ENCODE measurements around the gene TMEM130. TPM values are rescaled to one million over a fixed set of nuclear protein-coding genes. Genes with fewer than 3 reads are reported as not detected.

Gene TMEM130
- total RNA-seq, 1 experiment from 2014 or later, result not detected

DNA sequence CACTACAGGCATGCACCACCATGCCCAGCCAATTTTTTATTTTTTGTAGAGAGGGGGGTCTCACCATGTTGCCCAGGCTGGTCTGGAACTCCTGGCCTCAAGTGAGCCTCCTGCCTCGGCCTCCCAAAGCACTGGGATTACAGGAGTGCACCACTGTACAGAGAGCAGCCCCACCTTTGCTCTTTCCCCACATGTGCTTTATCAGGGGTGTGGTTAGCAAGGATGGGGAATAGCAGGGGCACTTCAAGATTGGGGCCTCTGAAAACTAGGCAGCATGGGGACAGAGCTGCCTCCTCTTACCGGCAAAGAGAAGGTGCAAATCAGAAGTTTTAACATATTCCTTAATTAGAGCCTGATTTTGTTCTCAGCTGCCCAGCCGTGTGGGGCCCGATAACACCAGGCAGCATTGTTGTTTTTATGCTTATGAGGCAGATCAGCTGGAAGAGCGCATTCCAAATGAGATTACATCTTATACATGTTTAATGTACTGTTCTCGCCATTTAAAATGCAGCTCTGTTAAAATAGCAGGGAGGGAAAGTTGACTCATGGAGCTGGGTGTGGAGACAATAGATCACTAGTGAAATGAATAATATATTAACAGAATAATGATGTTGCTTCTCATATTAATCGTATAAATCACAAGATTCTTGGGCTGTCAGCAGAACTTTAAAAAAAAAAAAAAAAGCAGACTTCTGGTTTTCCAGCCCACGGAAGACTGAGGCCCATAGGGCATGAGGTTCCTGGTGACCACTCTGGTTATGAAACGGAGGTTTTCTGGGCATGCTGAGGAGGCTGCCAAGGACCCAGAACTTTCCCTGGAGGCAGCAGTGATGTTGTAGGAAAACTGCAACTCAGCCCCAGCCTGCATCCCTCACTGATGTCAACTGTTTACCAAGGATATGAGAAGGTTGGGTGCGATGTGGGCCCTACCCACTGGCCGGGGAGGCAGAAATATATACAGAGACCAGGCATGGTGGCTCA is 62.5 kb downstream of the TMEM130 start:
- no peak overlapping the region for H3K27ac Mint-ChIP-seq (ENCODE audit: unreplicated experiment)
- DNase-seq, result no peak
- H3K4me1 Mint-ChIP-seq (ENCODE audit: low read depth, unreplicated experiment), result no peaks in the 10 kb centered on the region
- Histone ChIP-seq H3K4me1 (no peaks in the 10 kb centered on the region), H3K27me3 (replicated peaks; ENCODE audit: control insufficient read depth, insufficient read depth, low read length) (no peaks in the 10 kb centered on the region), H3K36me3 (ENCODE audit: control insufficient read depth, insufficient read depth, low read length) (no peaks in the 10 kb centered on the region), H3K4me3 (ENCODE audit: low read depth, low read length) (no peak overlapping the region), H3K9me3 (peaks cover 8% of the 10 kb centered on the region)
- intact Hi-C loops (cut with micrococcal nuclease; ENCODE audit: unreplicated experiment), result no loop called here
- peaks cover 7% of the 10 kb centered on the region for H3K36me3 Mint-ChIP-seq (ENCODE audit: insufficient read depth, unreplicated experiment)
- no peak overlapping the region for H3K4me3 Mint-ChIP-seq (ENCODE audit: unreplicated experiment)
- TF ChIP-seq, protein P1, sequence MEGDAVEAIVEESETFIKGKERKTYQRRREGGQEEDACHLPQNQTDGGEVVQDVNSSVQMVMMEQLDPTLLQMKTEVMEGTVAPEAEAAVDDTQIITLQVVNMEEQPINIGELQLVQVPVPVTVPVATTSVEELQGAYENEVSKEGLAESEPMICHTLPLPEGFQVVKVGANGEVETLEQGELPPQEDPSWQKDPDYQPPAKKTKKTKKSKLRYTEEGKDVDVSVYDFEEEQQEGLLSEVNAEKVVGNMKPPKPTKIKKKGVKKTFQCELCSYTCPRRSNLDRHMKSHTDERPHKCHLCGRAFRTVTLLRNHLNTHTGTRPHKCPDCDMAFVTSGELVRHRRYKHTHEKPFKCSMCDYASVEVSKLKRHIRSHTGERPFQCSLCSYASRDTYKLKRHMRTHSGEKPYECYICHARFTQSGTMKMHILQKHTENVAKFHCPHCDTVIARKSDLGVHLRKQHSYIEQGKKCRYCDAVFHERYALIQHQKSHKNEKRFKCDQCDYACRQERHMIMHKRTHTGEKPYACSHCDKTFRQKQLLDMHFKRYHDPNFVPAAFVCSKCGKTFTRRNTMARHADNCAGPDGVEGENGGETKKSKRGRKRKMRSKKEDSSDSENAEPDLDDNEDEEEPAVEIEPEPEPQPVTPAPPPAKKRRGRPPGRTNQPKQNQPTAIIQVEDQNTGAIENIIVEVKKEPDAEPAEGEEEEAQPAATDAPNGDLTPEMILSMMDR (IDR thresholded peaks at IDR 0.05; ENCODE audit: insufficient read depth in 1 of 2, low read depth in 1 of 2, low read length in 1 of 2, severe bottlenecking in 1 of 2, unreplicated experiment in 1 of 2), result no peak
- ChIA-PET POLR2A (no interaction called here), CTCF (no interaction called here)
- BruUV-seq (replicated peaks), result no TSS peak
- no peaks in the 10 kb centered on the region for H3K27me3 Mint-ChIP-seq (ENCODE audit: insufficient read depth, unreplicated experiment)
- H3K9me3 Mint-ChIP-seq (ENCODE audit: unreplicated experiment), result peaks cover 8% of the 10 kb centered on the region

DNA sequence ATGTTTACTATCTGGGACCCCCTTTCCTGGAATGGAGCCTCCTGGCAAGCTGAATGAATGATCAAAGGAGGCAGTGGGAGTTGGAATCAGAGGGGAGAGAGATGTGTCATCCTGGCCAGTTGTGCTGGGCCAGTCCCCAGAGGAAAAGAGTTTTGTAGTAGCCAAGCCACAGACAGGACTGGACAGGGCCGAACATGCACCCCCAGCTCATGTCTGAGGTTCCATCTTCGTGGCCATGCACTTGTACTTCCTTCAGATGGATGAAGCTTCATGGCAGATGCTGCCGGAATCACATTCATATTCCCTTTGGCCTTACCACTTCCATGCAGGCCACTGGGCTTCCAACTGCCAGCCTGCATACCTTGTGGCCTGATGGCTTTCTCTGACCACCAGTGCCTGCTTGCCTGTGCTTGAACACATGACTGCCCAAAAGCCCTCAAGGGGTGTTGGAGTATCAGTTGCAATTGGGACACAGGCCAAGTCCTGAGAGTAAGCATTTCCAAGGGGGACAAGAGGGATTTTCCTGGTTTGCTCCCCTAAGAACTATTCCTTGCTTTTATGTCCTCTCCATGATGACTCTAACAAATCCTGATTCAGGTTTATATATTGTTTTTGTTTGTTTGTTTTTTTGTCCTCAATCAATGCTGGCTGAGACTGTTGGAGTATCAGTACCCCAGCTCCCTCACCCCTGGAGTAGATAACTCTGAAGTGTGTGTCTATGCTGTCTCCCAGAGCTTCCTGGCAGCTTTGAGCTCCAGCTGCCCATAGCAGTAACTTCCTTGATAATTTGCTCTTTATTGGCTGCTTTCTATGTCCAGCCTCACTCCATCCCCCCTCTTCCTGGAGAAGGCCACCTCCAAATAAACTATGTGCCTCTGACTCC is 63.6 kb downstream of the TMEM130 start:
- H3K9me3 ChIP-seq, result peaks cover 10% of the 10 kb centered on the region
- intact Hi-C loops (cut with micrococcal nuclease; ENCODE audit: unreplicated experiment), result no loop called here
- POLR2A ChIA-PET, result no interaction called here
- no peak overlapping the region for H3K4me3 ChIP-seq (ENCODE audit: low read depth, low read length)
- BruUV-seq (replicated peaks), result no TSS peak
- DNase-seq, result no peak
- no peaks in the 10 kb centered on the region for H3K4me1 ChIP-seq
- Mint-ChIP-seq H3K4me1 (ENCODE audit: low read depth, unreplicated experiment) (no peaks in the 10 kb centered on the region), H3K27ac (ENCODE audit: unreplicated experiment) (no peak overlapping the region), H3K9me3 (ENCODE audit: unreplicated experiment) (peaks cover 9% of the 10 kb centered on the region), H3K36me3 (ENCODE audit: insufficient read depth, unreplicated experiment) (peaks cover 7% of the 10 kb centered on the region), H3K27me3 (ENCODE audit: insufficient read depth, unreplicated experiment) (no peaks in the 10 kb centered on the region), H3K4me3 (ENCODE audit: unreplicated experiment) (no peak overlapping the region)
- TF ChIP-seq, protein P1 (IDR thresholded peaks at IDR 0.05; ENCODE audit: insufficient read depth in 1 of 2, low read depth in 1 of 2, low read length in 1 of 2, severe bottlenecking in 1 of 2, unreplicated experiment in 1 of 2), result no peak
- CTCF ChIA-PET, result no interaction called here
- no peaks in the 10 kb centered on the region for H3K36me3 ChIP-seq (ENCODE audit: control insufficient read depth, insufficient read depth, low read length)
- H3K27me3 ChIP-seq (replicated peaks; ENCODE audit: control insufficient read depth, insufficient read depth, low read length), result no peaks in the 10 kb centered on the region

DNA sequence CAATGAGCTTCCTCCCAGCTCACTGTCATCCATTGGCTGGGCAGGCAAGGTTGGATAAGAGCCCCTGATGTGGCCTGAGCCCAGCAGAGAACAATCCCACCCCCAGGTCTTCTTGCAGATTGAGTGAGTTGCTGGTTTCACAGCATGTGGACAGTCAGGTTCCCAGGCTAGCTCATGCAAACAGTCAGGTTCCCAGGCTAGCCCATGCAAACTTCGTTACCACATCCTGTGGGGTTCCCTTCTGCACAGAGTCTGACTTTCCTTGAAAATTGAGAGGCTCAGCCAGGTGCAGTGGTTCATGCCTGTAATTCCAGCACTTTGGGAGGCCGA is 67.1 kb downstream of the TMEM130 start:
- H3K9me3 Mint-ChIP-seq (ENCODE audit: unreplicated experiment), result peaks cover 18% of the 10 kb centered on the region
- BruUV-seq (replicated peaks), result no TSS peak
- CTCF ChIA-PET, result no interaction called here
- H3K4me3 Mint-ChIP-seq (ENCODE audit: unreplicated experiment), result no peak overlapping the region
- no peak overlapping the region for H3K27ac Mint-ChIP-seq (ENCODE audit: unreplicated experiment)
- Histone ChIP-seq H3K4me3 (ENCODE audit: low read depth, low read length) (no peak overlapping the region), H3K36me3 (ENCODE audit: control insufficient read depth, insufficient read depth, low read length) (no peaks in the 10 kb centered on the region), H3K9me3 (peaks cover 18% of the 10 kb centered on the region), H3K27me3 (replicated peaks; ENCODE audit: control insufficient read depth, insufficient read depth, low read length) (no peaks in the 10 kb centered on the region), H3K4me1 (no peaks in the 10 kb centered on the region)
- POLR2A ChIA-PET, result no interaction called here
- H3K36me3 Mint-ChIP-seq (ENCODE audit: insufficient read depth, unreplicated experiment), result no peaks in the 10 kb centered on the region
- H3K27me3 Mint-ChIP-seq (ENCODE audit: insufficient read depth, unreplicated experiment), result no peaks in the 10 kb centered on the region
- TF ChIP-seq, protein P1 (IDR thresholded peaks at IDR 0.05; ENCODE audit: insufficient read depth in 1 of 2, low read depth in 1 of 2, low read length in 1 of 2, severe bottlenecking in 1 of 2, unreplicated experiment in 1 of 2), result no peak
- no peak for DNase-seq
- intact Hi-C loops (cut with micrococcal nuclease; ENCODE audit: unreplicated experiment), result no loop called here
- no peaks in the 10 kb centered on the region for H3K4me1 Mint-ChIP-seq (ENCODE audit: low read depth, unreplicated experiment)
